K562 treated with DMSO at 1 percent for 48 hours (cell line): Measurements from ENCODE around the gene POR. TPM values are rescaled to one million over a fixed set of nuclear protein-coding genes. Genes with fewer than 3 reads are reported as not detected.

Experiments used
- total RNA-seq: library from RNA; unstranded; fragments of 300-600 nt; gene quantifications from 2 replicates; pipeline ENCODE4 v1.2.3, GENCODE V29; 2022; ENCODE audit warnings: low replicate concordance; ENCODE audit errors: extremely low read depth

The POR gene
- 2,270 TPM in 1 of 2 replicates, not detected in the other for total RNA-seq

GRCh38 chr7:75914655-75915415, at the start of gene POR:
POR (plus strand) TSS chr7:75915155; CDS start chr7:75954002, 38,847 bp downstream.

GRCh38 chr7:75878769-75879611, 36.0 kb upstream of the POR start, which contains the start of gene RHBDD2:
RHBDD2 (plus strand) TSS chr7:75879034; CDS start chr7:75879083, 49 bp downstream.

GRCh38 chr7:75994388-75995051, 79.6 kb downstream of the POR start, which contains the start of gene TMEM120A:
TMEM120A (minus strand) TSS chr7:75994595; CDS start chr7:75994570, 25 bp downstream.

Other genes starting within 250 kb of the POR start
- gene HIP1, start 176.2 kb upstream of the POR start, total RNA-seq = not detected in 2 replicates
- gene CCL26, start 142.9 kb upstream of the POR start, total RNA-seq = not detected in 2 replicates
- gene CCL24, start 101.3 kb upstream of the POR start, total RNA-seq = not detected in 2 replicates
- gene RHBDD2, start 36.1 kb upstream of the POR start, total RNA-seq = not detected in 2 replicates
- gene TMEM120A, start 79.4 kb downstream of the POR start, total RNA-seq = not detected in 2 replicates
- not detected in 2 replicates for gene STYXL1, start 132.8 kb downstream of the POR start, total RNA-seq
- gene MDH2, start 133.0 kb downstream of the POR start, total RNA-seq = not detected in 2 replicates